ENCODE measurements around the gene PPP1R1B.

DNA sequence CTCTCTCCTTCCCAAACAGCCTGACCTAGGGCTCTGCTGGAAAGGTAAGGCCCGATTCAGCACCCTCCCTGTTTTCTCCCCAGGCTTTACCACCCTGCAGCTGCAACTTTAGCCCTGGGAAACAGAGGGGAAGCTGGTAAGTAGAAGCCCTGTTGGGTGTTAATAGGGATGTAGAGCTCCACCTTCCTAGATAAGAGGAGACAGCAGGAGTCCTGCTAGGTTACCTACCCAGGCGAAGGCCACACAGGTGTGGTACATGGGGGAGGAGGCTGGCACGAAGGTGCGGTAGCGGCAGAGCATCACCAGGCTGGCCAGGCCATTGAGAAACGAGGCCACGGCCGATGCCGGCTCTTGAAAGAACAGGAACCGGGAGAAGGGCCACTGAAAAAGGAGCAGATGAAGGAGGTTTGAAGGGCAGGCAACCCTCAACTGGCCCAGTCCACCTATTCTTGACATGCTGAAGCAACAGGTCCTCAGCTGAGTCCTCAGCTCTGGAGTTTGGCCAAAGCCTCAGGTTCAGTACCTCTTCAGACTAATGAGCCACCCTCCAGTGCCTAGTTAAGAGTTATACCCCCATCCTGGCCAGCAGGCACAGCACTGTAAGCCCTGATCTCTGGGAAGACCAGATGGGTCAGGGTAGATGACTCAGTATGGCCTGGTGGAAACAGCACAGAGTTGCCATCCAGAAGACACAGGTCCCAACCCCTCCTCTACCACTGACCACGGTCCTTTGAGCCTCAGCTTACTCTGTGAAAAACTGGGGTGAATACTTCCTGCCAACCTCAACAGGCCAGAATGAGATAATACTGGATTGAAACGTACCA lies 57.8 kb downstream of the PPP1R1B start:
- TF ChIP-seq, protein P1, sequence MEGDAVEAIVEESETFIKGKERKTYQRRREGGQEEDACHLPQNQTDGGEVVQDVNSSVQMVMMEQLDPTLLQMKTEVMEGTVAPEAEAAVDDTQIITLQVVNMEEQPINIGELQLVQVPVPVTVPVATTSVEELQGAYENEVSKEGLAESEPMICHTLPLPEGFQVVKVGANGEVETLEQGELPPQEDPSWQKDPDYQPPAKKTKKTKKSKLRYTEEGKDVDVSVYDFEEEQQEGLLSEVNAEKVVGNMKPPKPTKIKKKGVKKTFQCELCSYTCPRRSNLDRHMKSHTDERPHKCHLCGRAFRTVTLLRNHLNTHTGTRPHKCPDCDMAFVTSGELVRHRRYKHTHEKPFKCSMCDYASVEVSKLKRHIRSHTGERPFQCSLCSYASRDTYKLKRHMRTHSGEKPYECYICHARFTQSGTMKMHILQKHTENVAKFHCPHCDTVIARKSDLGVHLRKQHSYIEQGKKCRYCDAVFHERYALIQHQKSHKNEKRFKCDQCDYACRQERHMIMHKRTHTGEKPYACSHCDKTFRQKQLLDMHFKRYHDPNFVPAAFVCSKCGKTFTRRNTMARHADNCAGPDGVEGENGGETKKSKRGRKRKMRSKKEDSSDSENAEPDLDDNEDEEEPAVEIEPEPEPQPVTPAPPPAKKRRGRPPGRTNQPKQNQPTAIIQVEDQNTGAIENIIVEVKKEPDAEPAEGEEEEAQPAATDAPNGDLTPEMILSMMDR (conservative IDR thresholded peaks at IDR 0.05; ENCODE audit: low read length) = no peak
- TF ChIP-seq EZH2phosphoT487 (IDR thresholded peaks at IDR 0.05; ENCODE audit: borderline replicate concordance, low read depth, low read length) = no peak

Measured in OCI-LY7 (cell line).